NCI-H2081 (cell line): Measurements from ENCODE around the gene CMBL.
A peak's percentile ranks its signal among the peaks of the same experiment; 100 is the strongest.
"Not testable (repeated sequence)": the region's sequence is repeated elsewhere in the genome, so short reads cannot be mapped to it uniquely, and the experiment has no call there.

Source experiments
- DNase-seq, 2 experiments: peaks; one replicate each; lab custom pipeline; 2025; lab: John Stamatoyannopoulos, UW

The CMBL gene

DNA sequence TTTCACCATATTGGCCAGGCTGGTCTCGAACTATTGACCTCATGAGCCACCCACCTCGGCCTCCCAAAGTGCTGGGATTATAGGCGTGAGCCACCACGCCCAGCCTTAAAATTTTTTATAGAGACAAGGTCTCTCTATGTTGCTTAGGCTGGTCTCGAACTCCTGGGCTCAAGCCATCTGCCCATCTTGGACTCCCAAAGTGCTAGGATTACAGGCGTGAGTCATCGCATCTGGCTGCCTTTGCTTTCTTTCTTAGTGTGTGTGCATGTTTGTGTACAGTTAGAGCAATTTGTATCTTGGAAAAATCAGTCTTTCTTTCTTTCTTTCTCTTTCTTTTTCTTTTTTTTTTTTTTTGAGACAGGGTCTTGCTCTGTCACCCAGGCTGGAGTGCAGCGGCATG, 22.3 kb downstream of the CMBL start:
- DNase-seq = not testable (repeated sequence)

DNA sequence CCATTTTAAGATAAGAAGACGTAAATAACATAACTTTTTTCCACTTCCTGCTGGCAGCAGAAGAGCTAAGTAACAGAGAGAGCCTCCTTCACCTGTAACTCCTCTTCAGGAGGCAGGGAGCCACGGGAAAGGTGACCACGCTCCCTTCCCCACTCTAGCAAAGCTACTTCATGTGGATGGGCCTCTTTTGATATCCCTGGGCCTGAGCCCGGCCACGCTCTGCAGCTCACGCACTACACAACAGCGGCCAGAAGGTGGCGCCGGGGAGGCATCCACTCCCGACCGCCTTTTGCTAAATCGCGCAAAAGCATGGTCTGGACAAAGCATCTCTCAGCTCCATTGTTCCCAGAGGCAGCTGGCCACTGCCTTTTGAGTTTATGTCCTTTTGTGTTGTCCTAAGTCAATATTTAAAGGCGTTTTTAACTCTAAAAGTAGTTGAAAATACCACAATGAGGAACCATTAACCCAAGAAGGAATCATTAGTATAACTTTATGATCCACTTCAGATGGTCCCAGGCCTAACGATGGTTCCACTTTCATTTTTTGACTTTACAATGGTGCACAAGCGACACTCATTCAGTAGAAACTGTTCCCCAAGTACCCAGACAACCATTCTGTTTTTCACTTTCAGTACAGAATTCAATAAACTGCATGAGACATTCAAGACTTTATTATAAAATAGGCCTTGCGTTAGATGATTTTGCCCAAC, 23.6 kb downstream of the CMBL start:
- DNase-seq = peak; percentile 97

DNA sequence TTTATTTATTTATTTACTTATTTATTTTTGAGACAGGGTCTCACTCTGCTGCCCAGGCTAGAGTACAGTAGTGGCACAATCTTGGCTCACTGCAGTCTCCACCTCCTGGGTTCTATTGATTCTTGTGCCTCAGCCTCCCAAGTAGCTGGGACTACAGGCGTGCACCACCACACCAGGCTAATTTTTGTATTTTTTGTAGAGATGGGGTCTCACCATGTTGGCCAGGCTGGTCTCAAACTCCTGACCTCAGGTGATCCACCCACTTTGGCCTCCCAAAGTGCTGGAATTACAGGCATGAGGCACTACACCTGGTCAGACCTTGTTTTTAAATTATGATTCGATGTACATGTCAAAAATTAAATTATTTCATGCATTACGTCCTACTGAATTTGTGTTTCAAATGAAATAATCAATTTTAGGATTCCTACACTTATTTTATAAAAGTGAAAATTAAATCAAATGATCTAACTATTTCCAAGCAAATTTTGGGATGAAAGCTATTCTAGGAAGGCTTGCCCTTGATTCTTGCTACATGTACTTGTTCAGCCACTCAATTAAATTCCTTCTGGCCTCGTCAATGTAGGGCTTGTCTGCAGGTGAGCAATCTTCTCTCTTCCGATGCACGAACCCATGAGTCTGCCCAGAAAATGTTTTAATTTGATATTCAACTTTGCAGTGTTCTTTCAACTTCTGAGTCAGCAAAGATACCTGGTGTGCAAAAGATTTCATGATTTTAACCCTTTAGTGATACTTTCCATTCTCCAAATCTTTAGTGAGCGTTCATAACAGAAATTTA, 27.6 kb downstream of the CMBL start:
- DNase-seq = no peak

DNA sequence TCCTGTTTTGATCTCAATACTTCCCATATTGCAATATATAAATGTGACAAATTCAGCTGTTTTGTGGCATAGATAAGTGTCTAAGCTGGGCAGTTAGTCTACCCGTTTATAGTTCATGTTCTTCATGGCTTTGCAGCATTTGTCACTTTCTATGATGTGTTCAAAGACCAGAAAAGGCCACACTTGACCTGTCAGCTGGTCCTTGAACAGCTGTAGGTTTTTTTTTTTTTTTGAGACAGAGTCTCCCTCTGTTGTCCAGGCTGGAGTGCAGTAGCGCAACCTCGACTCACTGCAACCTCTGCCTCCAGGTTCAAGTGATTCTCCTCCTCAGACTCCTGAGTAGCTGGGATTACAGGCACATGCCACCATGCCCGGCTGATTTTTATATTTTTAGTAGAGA, 28.4 kb downstream of the CMBL start:
- no peak for DNase-seq

DNA sequence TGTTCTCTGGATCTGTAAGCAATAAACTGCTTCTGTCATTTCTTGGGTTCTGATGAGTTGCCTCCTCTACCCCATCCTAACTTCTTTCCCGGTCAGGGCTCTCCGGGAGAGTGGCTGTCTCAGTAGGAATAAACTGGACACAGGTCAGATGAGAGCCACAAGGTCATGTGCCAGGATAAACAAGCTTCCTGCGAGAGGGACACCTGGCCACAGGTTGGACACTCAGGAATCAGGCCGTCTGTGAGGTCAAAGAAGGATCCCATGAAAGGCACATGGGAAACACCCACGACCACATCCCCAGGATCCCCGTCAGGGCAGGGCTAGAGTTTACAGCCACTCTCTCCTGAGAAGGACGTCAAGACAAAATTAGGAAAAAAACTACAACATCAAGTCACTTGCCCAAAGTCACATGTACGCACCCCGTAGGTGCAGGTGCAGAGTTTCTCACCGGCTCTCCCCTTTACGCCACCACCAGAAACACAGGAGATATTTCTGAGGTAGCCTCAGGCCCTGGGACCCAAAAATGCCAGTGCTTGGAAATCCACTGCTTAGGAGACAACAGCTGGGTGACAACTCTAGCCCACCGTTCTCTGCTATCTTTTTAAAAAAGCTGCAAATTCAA, 28.9 kb downstream of the CMBL start:
- no peak for DNase-seq

DNA sequence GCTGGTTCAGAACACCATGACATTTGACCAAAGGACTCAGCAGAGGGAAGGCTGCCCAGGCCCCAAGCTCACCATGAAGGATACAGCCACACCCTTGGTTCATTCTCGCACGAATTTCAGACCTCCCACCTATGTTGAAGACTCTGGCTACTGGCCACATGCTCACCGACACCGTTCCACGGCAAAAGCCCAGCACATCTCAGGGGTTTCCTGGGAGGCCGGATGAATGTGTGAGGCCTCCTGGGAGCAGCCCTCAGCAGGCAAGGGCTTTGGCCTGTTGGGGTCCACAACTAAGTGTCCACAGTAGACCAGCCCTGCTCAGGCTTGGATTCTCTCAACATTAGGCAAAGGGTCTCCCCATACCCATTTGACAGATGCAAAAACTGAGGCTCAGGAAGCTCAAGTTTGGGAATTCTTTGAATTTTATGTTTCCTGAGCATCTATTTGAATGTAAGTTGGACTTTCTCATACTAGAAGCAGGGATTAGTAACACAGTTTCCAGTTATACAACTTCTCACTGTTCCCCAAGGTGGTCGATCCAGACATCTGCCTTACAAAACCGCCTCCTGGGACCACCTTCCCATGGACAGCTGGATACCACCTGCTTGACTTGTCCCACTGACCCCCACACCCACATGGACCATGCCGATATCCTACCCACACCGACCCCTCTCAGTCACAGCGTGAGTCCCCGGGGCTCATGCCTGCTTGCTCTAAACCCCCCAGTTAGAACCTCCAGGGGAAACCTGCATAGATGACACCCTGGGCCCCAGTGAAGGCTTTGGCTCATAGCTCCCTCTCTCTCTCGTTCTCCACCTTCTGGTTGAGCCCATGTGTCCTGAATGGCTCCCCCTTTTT, 29.7 kb downstream of the CMBL start:
- DNase-seq = no peak

DNA sequence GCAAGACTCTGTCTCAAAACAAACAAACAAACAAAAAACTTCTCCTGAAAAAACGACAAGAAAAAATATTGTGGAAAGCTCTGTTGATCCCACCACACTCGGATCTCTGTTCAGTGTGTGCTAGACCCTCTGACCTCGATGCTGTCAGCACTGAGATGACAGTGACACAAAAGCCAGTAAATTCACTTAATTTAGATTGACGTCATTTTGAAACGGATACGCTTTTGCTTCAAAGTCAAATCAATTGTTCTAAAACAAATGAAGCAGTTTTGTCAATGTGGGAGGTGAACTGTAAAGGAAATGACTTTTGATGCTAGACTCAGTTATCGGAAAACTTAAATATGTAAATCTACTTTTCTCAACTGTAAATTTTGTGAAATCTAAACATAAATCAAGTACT, 31.0 kb downstream of the CMBL start:
- DNase-seq = no peak

DNA sequence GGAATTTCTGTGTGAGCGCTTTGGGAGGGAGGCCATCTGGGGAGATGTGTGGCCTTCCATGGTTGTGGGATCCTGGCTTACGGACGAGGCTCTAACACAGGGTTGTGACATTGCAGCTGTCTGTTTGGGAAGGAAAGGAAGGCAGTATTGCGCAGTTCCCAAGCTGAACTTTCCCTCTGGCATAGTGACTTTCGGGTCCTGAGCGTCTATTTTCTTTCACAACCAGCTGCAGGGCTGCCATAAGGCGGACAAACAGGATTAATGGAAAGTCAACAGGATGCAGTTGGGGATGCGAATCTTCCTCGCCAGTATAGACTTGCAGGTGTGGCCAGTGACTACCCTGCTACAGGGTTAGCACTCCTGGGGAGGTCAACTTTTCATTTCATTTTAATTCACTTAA, 31.7 kb downstream of the CMBL start:
- DNase-seq = no peak

DNA sequence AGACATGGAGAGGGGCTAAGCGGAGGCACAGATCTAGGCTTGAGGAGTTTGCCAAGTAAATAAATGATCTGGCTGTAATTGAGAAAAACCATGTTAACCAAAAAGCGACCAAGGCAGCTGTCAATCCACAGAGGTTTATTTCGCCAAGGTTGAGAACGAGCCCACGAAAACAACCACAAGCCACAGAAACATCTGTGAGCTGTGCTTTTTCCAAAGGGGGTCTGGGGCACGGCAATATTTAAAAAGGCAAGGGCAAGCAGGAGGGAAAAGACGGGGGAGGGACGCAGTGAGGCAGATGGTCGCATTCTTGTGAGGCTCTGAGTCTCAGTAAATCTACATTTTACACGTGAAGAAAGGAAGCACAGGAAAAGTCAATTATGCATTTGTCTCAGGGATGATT, 32.2 kb downstream of the CMBL start:
- no peak for DNase-seq

DNA sequence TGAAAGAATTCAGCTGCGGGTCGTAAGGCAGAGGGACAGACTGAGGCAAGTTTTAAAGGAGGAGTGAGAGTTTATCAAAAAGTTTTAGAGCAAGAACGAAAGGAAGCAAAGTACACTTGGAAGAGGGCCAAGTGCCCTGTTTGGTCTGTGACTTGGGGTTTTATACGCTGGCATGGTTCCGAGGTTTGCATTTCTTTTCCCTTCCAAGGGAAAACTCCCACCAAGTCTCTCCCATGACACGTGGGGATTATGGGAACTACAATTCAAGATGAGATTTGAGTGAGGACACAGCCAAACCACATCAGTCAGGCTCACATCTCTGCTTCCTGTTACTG, 34.9 kb downstream of the CMBL start:
- not testable (repeated sequence) for DNase-seq

DNA sequence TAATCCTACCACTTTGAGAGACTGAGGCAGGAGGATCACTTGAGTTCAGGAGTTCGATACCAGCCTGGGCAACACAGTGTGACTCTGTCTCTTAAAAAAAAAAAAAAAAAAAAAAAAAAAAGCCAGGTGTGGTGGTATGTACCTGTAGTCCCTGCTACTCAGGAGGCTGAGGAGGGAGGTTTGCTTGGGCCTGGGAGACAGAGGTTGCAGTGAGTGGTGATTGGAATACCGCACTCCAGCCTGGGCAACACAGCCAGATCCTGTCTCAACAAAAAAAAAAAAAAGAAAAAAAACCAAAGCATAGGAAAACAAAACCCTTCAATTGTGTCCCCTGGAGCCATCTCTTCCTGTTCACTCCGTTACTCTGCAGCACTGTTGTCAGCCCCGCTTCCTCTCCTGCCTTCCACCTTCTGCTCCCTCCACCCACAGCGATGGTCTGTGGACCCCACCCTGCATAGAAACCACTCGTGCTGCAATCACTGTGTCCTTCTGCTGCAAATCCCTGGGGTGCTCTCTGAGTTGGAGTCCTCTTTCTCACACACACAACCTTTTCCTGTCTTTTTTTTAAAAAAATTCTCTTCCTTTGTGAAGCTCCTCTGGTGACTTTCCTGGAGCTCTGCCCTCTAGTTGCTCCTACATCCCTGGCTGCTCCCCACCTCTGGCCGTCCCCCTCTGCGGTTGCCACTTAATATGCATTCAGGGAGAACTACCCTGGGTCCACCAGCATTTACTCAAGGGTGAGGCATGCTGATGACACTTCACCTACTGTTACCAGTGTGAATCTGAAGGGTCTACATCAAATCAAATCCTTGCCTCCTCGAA, 35.4 kb downstream of the CMBL start:
- no peak for DNase-seq

DNA sequence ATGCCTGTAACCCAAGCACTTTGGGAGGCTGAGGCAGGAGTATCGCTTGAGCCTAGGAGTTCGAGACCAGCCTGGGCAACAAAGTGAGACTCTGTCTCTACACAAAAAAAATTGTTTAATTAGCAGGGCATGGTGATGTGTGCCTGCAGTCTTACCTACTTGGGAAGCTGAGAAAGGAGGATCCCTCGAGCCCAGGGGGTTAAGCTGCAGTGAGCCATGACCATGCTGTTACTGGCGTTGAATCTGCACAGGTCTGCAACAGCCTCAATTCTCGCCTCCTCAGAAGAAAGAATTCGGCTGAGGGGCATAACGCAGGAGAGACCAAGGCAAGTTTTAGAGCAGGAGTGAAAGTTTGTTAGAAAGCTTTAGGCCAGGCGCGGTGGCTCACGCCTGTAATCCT, 39.6 kb downstream of the CMBL start:
- DNase-seq = no peak

DNA sequence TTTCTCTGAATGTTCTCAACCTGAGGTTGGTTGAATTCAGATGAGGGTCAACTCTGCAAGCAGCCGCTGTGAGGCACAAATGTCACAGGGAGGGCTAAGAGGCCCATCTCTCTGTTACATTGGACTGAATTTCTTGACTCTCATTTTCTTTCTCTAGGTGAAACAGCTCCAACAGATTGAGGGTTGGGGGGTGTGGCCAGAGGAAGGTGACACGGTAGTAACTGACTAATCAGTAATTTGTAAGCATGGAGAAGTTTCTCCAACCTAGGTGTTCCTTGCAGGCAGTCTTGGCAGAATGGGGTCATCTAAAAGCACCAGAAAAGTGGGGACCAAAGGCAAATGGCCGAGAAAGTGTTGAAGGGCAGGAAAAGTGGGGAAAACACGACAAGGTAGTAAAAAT, 40.9 kb downstream of the CMBL start:
- no peak for DNase-seq

DNA sequence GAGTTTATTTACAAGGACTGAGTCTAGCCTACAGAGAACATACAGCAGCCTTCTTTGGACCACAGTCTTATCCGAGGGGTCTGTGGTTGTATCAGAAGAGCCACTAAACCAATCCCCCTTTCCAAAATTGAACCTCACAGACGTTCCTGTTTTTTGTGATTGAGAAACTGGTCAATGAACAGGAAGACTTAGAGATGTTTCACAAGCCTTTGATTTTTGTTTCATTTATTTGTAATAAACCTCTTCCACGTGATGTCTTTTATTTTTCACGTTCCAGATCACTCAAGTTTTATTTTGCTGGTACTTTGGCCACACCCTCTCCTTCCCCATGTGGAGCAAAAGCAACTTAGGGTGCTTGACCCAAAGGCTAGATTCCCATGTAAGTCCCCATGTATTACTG, 41.6 kb downstream of the CMBL start:
- no peak for DNase-seq

DNA sequence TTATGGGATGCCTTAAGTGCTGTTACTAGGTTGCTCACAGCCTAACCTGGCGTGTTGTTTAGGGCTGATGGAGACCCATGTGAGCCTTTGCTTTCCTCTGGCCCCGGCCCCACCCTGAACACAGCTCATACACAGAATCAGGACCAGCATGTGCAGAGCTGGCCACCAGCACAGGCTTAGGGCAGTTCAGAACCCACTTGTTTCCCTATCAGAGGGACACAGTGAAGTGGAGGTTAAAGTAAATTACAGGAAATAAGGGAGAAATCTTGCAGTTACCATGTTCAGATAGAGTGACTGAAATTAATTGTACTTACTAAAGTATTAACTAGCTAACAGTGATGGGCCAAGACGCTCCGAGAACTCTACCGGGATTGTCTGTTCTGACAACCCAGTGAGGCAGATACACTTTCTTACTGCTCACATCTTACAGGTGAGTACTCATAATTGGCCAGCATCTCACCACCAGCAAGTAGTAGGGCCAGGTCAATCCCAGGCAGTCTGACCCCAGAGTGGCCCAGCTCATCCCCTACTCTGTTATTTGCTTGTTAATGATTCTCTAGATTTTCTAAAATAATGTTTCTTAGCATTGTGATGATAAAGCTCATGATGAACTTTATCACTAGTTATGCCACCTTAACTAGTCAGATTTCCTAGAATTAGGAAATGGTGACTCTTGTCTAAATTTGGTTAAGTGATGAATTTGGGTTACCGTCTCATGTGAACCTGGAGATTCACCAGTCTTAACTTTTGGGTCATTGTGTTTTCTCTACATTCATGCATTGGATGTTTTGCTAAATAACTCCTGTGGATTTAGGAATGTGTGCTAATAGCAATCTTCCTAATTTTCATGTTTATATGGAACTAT, 42.2 kb downstream of the CMBL start:
- DNase-seq = no peak

DNA sequence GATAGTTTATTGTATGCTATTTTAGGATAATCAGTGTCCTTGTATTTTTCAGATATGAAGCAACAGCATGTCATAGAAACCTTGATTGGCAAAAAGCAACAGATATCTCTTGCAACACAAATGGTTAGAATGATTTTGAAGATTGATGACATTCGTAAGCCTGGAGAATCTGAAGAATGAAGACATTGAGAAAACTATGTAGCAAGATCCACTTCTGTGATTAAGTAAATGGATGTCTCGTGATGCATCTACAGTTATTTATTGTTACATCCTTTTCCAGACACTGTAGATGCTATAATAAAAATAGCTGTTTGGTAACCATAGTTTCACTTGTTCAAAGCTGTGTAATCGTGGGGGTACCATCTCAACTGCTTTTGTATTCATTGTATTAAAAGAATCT, 43.1 kb downstream of the CMBL start:
- no peak for DNase-seq

DNA sequence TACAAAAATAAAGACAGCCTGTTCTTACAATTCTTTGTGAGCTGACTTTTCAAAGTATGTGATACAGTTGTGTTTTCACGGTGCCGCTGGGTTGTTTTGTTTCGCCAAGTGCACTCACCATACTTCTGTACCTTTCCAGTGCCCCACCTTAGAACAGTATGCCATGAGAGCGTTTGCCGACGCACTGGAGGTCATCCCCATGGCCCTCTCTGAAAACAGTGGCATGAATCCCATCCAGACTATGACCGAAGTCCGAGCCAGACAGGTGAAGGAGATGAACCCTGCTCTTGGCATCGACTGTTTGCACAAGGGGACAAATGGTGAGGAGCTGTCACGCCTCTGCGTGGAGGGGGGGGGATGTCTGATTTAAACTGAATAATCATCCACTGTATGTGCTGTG, 44.7 kb downstream of the CMBL start:
- no peak for DNase-seq

DNA sequence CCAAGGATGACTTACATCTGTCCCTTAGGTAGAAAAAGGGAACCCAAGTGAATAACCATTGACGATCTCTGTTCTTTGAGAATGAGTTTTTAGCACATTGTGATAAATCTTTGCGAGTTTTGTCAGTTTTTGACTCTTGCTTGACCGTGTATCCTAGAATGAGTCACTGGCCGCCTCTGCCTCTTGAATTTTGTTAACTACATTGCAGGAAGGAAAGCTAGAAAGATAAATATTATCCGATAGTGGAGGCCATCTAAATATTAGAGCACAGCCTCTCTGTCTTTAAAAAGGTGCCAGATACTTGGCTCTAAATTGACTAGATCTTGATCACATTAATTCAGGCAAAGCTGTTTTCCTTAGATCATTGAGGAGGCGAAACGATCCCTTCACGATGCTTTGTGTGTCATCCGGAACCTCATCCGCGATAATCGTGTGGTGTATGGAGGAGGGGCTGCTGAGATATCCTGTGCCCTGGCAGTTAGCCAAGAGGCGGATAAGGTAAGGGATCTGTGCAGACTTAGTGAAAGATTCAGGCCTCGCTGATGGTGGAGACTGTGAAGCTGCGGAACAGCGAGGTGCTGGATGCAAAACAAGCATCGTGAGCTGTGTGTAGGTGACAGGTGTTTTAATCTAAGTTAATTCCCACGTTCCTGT, 45.5 kb downstream of the CMBL start:
- peak; percentile 43 to 50 for DNase-seq

DNA sequence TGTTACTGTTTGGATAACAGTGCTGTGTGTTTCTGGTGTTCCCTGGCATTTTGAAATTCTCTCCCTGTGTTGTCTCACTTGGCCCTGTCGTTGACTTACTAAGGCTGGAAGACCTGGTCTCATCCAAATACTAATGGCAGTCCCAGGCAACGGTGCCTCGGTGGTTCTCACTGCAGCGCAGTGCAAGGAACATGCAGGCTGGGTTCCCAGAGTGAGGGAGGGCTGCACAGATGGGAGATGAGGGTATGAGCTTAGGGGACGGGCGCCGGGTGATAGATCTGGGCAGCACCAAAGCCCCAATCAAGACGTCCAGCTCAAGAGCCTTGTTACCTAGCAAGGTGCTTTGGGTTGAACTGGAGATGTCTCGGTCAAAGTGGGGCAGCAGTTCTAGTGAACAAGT, 46.6 kb downstream of the CMBL start:
- no peak for DNase-seq

DNA sequence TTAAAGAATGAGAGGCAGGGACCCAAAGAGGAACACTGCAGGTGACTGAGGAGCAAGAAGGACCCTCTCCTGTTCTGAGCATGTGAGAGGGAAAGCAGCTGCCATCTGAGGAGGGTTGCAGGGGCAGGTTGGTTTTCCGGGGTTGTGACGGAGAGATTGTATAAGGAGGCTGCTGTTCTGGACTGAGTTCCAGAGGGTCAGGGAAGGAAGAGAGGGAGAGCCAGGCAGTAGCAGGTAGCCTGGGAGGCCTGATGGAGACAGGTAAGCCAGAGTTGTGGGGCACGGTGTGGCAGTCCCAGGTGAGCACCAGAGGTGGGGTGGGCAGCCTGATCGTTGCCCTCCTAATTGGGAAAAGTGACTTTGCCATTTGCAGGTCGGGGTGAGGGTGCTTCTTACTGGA, 47.8 kb downstream of the CMBL start:
- DNase-seq = no peak
